HepG2 (cell line): Measurements from ENCODE around the gene DTNA. TPM values are rescaled to one million over a fixed set of nuclear protein-coding genes. Genes with fewer than 3 reads are reported as not detected.

Experiments
- ATAC-seq: fragments of 200-7000 bp; cut with Tn5 transposase; 3 replicates; pipeline ENCODE4 v1.9.1; 2020; ENCODE audit warnings: mild to moderate bottlenecking, moderate library complexity
- BruUV-seq: library from RNA; stranded (reverse); fragments of 400-500 nt; replicated peaks from 2 replicates; lab custom pipeline; 2021; lab: Mats Ljungman, UMichigan
- CTCF ChIA-PET: fragments of 300-600 bp; formaldehyde crosslinking; extraction: SDS; loops from one replicate; lab custom pipeline; 2021; ENCODE audit warnings: low total read pairs, inconsistent platforms, low intra/inter-chr PET ratio; lab: Yijun Ruan, JAX
- POLR2A ChIA-PET: fragments of 350-600 bp; sonication (Branson Sonifier 250); formaldehyde crosslinking; loops from one replicate; lab custom pipeline; 2020; ENCODE audit warnings: antibody characterized with exemption, inconsistent platforms; lab: Yijun Ruan, JAX
- DNase-seq: peaks from one replicate; pipeline ENCODE4 v3.0.0-alpha.2; 2015; ENCODE audit warnings: low spot score
- FAIRE-seq: peaks from 3 replicates; lab custom pipeline; 2011; peaks lifted over from hg19 to GRCh38; lab: Jason Lieb, UNC
- H2AFZ ChIP-seq: one replicate; pipeline ENCODE4 v1.6.1; 2011; ENCODE audit warnings: low read length, inconsistent platforms
- H3K27ac ChIP-seq: fragments of 300-600 bp; 3 replicates; pipeline ENCODE4 v1.8.0; 2011; ENCODE audit warnings: mixed run types, mild to moderate bottlenecking, mixed read lengths, low read length, inconsistent platforms; ENCODE audit not compliant: insufficient read depth; ENCODE audit errors: extremely low read length
- H3K27me3 ChIP-seq, 2 experiments: fragments of 200-600 bp in 1 of 2; 2 replicates in 1 of 2; 3 replicates in 1 of 2; pipeline versions ENCODE4 v1.6.0 to v1.8.0; 2011; ENCODE audit warnings: low read length in 2 of 2, mild to moderate bottlenecking in 2 of 2, moderate library complexity in 2 of 2, inconsistent platforms in 1 of 2; ENCODE audit not compliant: insufficient read depth in 2 of 2, control insufficient read depth in 1 of 2
- H3K36me3 ChIP-seq, 2 experiments: fragments of 200-600 bp in 1 of 2; replicated peaks in 1 of 2; 2 replicates in 1 of 2; 3 replicates in 1 of 2; pipeline versions ENCODE4 v1.5.1 to v1.8.0; 2011; ENCODE audit warnings: low read length in 2 of 2, inconsistent platforms in 1 of 2; ENCODE audit not compliant: insufficient read depth in 2 of 2, control insufficient read depth in 1 of 2
- H3K4me1 ChIP-seq: 2 replicates; pipeline ENCODE4 v1.5.1; 2012; ENCODE audit warnings: low read length, inconsistent platforms; ENCODE audit not compliant: insufficient read depth
- H3K4me2 ChIP-seq: 2 replicates; pipeline ENCODE4 v1.6.0; 2011; ENCODE audit warnings: low read depth, low read length, inconsistent platforms
- H3K4me3 ChIP-seq, 3 experiments: fragments of 200-600 bp in 1 of 3; sonication (generic), shearing (Covaris generic) in 1 of 3; replicated peaks in 1 of 3; 2 replicates each; pipeline ENCODE4 v1.5.1; 2011 to 2016; ENCODE audit warnings: low read length in 3 of 3, inconsistent platforms in 2 of 3, low read depth in 2 of 3, mild to moderate bottlenecking in 2 of 3, control low read depth in 1 of 3, mixed read lengths in 1 of 3; ENCODE audit not compliant: insufficient read depth in 1 of 3
- H3K79me2 ChIP-seq: one replicate; pipeline ENCODE4 v1.6.1; 2011; ENCODE audit warnings: low read length, inconsistent platforms; ENCODE audit not compliant: insufficient read depth
- H3K9ac ChIP-seq: 2 replicates; pipeline ENCODE4 v1.6.0; 2011; ENCODE audit warnings: mild to moderate bottlenecking, low read depth, low read length, inconsistent platforms; ENCODE audit not compliant: insufficient read depth
- H3K9me3 ChIP-seq: 2 replicates; pipeline ENCODE4 v1.5.1; 2012; ENCODE audit warnings: mild to moderate bottlenecking, low read length
- H4K20me1 ChIP-seq: 2 replicates; pipeline ENCODE4 v1.6.0; 2011; ENCODE audit warnings: inconsistent platforms, mild to moderate bottlenecking, low read length, moderate library complexity; ENCODE audit not compliant: insufficient read depth
- ELF1 ChIP-seq: sonication (generic); formaldehyde crosslinking; IDR thresholded peaks from 2 replicates; pipeline ENCODE4 v1.4.0; 2020; ENCODE audit warnings: missing genetic modification reagents
- ERF ChIP-seq: IDR thresholded peaks from 2 replicates; pipeline ENCODE4 v1.6.1; 2018; ENCODE audit warnings: missing biosample characterization, missing genetic modification reagents
- HNRNPLL ChIP-seq: fragments of 200-400 bp; formaldehyde crosslinking; IDR thresholded peaks from 2 replicates; pipeline ENCODE4 v1.6.1; 2017; ENCODE audit warnings: mild to moderate bottlenecking, low read depth, low read length; ENCODE audit not compliant: poor library complexity, severe bottlenecking
- MAFG ChIP-seq: sonication (generic); formaldehyde crosslinking; IDR thresholded peaks from 2 replicates; pipeline ENCODE4 v1.5.1; 2020; ENCODE audit warnings: mild to moderate bottlenecking, missing genetic modification reagents
- NFRKB ChIP-seq: fragments of 450-650 bp; IDR thresholded peaks from 2 replicates; pipeline ENCODE4 v1.6.1; 2017
- PATZ1 ChIP-seq: sonication (generic); formaldehyde crosslinking; IDR thresholded peaks from 2 replicates; pipeline ENCODE4 v1.4.0; 2020; ENCODE audit warnings: missing genetic modification reagents
- POLR2G ChIP-seq: fragments of 200-400 bp; formaldehyde crosslinking; IDR thresholded peaks from 2 replicates; pipeline ENCODE4 v1.6.1; 2018; ENCODE audit warnings: mild to moderate bottlenecking, low read depth, low read length, moderate library complexity
- XBP1 ChIP-seq: sonication (generic); formaldehyde crosslinking; IDR thresholded peaks from 2 replicates; pipeline ENCODE4 v1.5.0; 2020; ENCODE audit warnings: missing genetic modification reagents
- ZNF333 ChIP-seq: sonication (generic); formaldehyde crosslinking; IDR thresholded peaks from 2 replicates; pipeline ENCODE4 v1.4.0; 2020; ENCODE audit warnings: mild to moderate bottlenecking, missing genetic modification reagents, borderline replicate concordance
- ZNF839 ChIP-seq: sonication (generic); formaldehyde crosslinking; IDR thresholded peaks from 2 replicates; pipeline ENCODE4 v1.4.0; 2020; ENCODE audit warnings: missing genetic modification reagents, mild to moderate bottlenecking, borderline replicate concordance
- WGBS: methylation state at CpG from one replicate; pipeline ENCODE4 v1.1.6; 2017; ENCODE audit warnings: low lambda C conversion rate; 5-methylcytosine and 5-hydroxymethylcytosine counted together
- in situ Hi-C: cut with HindIII; loops from 2 replicates; pipeline ENCODE4 v1.10.0; 2017; ENCODE audit warnings: low pct_unique_long_range_greater_than_20kb; ENCODE audit not compliant: extremely low pct_ligation_motif_present
- intact Hi-C: fragments of 100-400 bp; cut with micrococcal nuclease; formaldehyde crosslinking; loops from one replicate; pipeline ENCODE4 v1.10.0; 2022; ENCODE audit not compliant: unreplicated experiment
- polyA plus RNA-seq, 8 experiments: library from polyadenylated mRNA; depleted of rRNA in 3 of 8; stranded (reverse) in 7 of 8; unstranded in 1 of 8; fragments of >200 nt; fragmentation: Illumina TruSeq in 4 of 8; extraction: Trizol in 4 of 8; gene quantifications; 2 replicates each; pipeline versions ENCODE4 v1.2.1 to v1.2.3, GENCODE V29; 2011 to 2016; ENCODE audit warnings: low read depth in 4 of 8, missing spikeins in 1 of 8, mixed read lengths in 1 of 8; ENCODE audit not compliant: insufficient read depth in 1 of 8
- total RNA-seq, 5 experiments: library from RNA; depleted of rRNA; stranded (reverse); fragments of >200 nt; fragmentation: Illumina TruSeq; extraction: Trizol; gene quantifications; 2 replicates each; pipeline ENCODE4 v1.2.3, GENCODE V29; 2016; ENCODE audit warnings: low read depth in 1 of 5

Gene DTNA
- total and polyA plus RNA-seq, 2 of the 13 experiments (the other 11 are each of a cell fraction or from before 2014, with no cell fraction given), result 8.5 to 29.0 TPM

DNA sequence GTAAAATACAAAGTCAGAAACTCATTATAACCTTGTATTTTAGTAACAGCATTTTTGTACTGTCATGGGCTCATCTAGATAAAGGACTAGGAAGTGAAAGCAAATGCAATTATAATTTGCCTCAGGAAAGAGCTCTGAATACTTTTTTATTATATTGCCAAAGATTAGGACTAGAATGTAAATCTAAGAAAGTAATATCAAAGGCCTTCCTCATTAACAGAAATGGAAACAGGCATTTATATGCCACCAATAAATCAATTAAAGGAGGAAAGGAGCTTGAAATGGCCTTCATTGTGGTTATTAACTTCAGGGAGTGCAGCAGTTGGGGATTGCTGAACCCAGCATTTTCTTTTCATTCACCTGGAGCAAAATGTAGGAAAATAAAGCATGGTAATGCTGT, 39.6 kb downstream of the DTNA start:
- TF ChIP-seq XBP1 (CRISPR knock-in tag), result no peak
- TF ChIP-seq MAFG (CRISPR knock-in tag), result no peak
- no peak for TF ChIP-seq PATZ1
- TF ChIP-seq ZNF839 (CRISPR knock-in tag), result no peak
- no peak for TF ChIP-seq ZNF333 (CRISPR knock-in tag)
- Histone ChIP-seq H3K79me2 (no peaks in the 10 kb centered on the region), H3K4me2 (no peak overlapping the region), H3K4me1 (no peaks in the 10 kb centered on the region), H3K4me3 (no peak overlapping the region), H3K9ac (no peak overlapping the region), H3K27me3 (no peaks in the 10 kb centered on the region), H3K9me3 (no peaks in the 10 kb centered on the region), H3K36me3 (no peaks in the 10 kb centered on the region), H3K27ac (no peak overlapping the region), H2AFZ (no peak overlapping the region), H4K20me1 (no peaks in the 10 kb centered on the region)
- POLR2A ChIA-PET, result no interaction called here
- no TSS peak for BruUV-seq
- intact Hi-C loops, result no loop called here
- CTCF ChIA-PET, result no interaction called here
- FAIRE-seq, result no peak
- ATAC-seq, result no peak
- no peak for DNase-seq
- in situ Hi-C loops, result no loop called here

- no peaks in the 10 kb centered on the region for H3K36me3 ChIP-seq
- no peak overlapping the region for H3K9ac ChIP-seq
- TF ChIP-seq NFRKB, result no peak
- TF ChIP-seq HNRNPLL, result no peak
- no peak for TF ChIP-seq ZNF839 (CRISPR knock-in tag)
- TF ChIP-seq ERF (CRISPR knock-in tag), result no peak
- TF ChIP-seq POLR2G, result no peak
- no peak for TF ChIP-seq ELF1
- TF ChIP-seq, all 625 proteins: peak for 0
- FAIRE-seq (no peak), DNase-seq (no peak), ATAC-seq (no peak)
- Histone ChIP-seq H3K9me3 (no peaks in the 10 kb centered on the region), H3K4me3 (no peak overlapping the region), H3K4me2 (no peak overlapping the region), H4K20me1 (no peaks in the 10 kb centered on the region), H2AFZ (no peak overlapping the region), H3K4me1 (no peaks in the 10 kb centered on the region), H3K79me2 (no peaks in the 10 kb centered on the region), H3K27me3 (no peaks in the 10 kb centered on the region), H3K27ac (no peak overlapping the region)
- CTCF ChIA-PET, result no interaction called here
- intact Hi-C loops (no loop called here), in situ Hi-C loops (no loop called here)
- POLR2A ChIA-PET, result no interaction called here
- 89% methylated on average over 1 of the region's 1 CpG for WGBS
- BruUV-seq, result no TSS peak
Observed at GRCh38 chr18:34752056-34752455, 42.0 kb downstream of the DTNA start.
